GM19467 (cell line): ENCODE results near the gene IFT57.
"Not testable (repeated sequence)": the region's sequence is repeated elsewhere in the genome, so short reads cannot be mapped to it uniquely, and the experiment has no call there.

Source experiments
- ATAC-seq: cut with Tn5 transposase; IDR thresholded peaks from one replicate; pipeline ENCODE4 v1.9.1; 2021; ENCODE audit warnings: mild to moderate bottlenecking, moderate library complexity; ENCODE audit not compliant: unreplicated experiment

The IFT57 gene, protein sequence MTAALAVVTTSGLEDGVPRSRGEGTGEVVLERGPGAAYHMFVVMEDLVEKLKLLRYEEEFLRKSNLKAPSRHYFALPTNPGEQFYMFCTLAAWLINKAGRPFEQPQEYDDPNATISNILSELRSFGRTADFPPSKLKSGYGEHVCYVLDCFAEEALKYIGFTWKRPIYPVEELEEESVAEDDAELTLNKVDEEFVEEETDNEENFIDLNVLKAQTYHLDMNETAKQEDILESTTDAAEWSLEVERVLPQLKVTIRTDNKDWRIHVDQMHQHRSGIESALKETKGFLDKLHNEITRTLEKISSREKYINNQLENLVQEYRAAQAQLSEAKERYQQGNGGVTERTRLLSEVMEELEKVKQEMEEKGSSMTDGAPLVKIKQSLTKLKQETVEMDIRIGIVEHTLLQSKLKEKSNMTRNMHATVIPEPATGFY

DNA sequence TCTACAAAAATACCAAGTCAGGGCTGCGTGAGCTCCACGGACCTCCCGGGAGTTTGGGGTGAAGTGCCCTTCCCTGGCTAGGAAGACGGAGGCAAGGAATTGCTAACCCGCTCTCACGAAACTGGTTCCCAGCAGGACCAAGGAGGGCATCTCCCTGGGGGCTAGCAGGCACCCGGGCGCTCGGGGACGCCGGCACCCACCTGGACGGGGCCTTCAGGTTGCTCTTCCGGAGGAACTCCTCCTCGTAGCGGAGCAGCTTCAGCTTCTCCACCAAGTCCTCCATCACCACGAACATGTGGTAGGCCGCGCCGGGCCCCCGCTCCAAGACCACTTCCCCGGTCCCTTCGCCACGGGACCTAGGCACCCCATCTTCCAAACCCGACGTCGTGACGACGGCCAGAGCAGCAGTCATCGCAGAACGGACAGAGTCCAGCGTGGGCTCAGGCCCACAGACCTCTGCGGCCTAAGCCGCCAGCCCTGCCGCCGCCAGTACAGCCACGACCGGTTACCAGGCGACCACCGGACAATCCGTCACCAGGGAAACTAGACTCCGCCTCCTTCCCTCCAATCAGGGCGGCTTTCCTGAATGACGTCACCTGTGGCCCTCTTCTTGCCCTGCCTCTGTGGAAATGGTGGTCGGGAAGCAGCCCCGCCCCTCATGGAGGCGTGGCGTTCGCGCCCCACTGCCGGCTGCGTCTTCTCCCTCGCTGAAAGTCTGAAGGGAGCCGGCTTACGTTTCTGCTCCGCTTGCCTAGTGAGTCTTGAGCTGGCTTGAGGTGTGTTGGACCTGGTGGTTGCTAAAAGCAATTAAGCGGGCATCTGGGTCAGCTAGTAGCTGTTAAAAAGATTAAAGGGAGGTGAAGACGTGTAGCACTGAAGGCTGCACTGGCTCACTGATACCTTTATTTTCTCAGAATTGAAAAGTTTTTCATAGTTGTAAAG lies at the start of gene IFT57:
IFT57 (minus strand) TSS at position 514 of the 942 bp plus-strand sequence; CDS start at position 412, 102 bp downstream.
- peak; percentile 88 for ATAC-seq

DNA sequence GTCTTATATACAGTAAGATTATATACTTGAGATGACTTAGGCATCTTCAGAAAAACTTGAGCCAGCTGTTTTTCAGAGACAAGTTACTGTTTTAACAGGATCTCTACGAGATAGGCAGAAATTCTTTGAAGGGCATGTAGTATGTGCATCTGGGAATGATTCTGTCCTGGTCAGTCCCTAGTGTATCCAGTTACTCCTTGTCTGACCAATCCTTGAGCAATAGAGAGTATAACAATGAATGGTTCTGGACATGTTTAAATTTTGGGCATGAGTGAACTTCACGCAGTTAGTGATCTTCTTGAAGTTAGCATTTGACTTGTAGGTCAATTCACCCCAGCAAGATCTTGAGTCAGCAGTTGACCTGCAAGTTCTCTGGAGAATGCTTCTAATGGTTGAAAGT lies 49.4 kb upstream of the IFT57 start:
- ATAC-seq, result no peak

DNA sequence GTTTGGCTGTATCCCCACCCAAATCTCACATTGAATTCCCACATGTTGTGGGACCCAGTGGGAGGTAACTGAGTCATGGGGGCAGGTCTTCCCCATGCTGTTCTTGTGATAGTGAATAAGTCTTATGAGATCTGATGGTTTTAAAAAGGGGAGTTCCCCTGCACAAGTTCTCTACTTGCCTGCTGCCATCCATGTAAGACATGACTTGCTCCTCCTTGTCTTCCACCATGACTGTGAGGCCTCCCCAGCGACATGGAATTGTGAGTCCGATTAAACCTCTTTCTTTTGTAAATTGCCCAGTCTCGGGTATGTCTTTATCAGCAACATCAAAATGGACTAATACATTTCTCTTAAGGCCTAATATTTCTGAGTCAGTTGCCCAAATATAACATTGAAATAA lies 46.0 kb upstream of the IFT57 start:
- not testable (repeated sequence) for ATAC-seq

DNA sequence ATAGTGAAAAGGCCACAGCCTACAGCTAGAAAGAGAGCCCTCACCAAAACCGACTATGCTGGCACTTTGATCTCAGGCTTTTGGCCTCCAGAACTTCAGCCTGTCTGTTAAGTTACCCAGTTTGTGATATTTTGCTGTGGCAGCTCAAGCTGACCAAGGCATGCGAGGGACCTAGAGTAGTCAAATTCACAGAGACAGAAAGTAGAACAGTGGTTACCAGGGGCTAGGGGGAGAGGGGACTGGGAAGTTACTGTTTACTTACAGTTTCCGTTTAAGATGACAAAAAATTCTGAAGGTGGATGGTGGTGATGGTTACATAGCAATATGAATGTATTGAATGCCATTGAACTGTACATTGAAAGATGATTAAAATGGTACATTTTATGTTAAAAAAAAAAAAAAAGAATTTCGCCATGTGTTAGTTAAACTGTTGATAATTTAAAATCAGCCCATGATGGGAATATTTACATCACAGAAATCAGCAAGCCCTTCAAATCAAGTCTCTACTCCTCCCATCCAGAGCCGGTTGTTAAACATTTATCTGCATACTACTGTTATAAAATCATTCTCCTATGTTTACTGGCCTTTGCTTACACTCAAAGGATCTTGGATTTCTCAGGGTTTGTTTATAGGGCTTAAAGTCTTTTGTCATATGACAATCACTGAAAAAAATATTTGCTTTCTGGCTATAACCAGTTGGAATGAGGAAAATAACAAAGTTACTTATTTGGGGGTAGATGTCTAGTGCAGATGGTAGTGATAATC lies 42.5 kb upstream of the IFT57 start:
- ATAC-seq, result peak; percentile 77

DNA sequence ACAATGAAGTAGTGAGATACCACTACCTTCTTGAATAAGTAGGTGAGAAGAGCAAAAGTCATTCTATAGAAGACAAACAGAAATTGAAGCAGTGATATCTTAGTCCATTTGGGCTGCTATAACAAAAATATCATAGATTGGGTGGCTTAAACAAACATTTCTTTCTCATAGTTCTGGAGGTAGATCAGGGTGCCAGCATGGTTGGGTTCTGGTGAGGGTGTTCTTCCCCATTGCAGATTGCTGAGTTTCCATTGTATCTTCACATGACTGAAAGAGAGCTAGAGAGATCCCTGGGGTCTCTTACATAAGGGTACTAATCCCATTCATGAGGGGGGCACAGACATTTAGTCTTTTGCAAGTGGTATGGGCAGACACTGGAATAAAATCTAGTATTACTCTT lies 32.9 kb upstream of the IFT57 start:
- ATAC-seq, result no peak

DNA sequence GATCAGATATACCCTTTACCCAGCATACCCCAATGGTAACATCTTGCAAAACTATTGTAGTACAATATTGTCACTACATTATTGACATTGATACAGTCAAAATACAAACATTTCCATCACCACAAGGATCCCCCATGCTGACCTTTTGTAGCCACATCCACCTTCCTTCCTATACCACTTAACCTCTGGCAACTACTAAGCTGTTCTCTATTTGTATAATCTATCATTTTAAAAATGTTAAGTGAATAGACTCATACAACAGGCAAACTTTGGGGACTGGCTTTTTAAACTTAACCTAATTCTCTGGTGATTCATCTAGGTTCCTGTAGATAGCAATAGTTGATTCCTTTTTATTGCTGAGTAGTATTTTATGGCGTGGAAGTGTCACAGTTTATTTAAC lies 29.6 kb upstream of the IFT57 start:
- ATAC-seq, result no peak

DNA sequence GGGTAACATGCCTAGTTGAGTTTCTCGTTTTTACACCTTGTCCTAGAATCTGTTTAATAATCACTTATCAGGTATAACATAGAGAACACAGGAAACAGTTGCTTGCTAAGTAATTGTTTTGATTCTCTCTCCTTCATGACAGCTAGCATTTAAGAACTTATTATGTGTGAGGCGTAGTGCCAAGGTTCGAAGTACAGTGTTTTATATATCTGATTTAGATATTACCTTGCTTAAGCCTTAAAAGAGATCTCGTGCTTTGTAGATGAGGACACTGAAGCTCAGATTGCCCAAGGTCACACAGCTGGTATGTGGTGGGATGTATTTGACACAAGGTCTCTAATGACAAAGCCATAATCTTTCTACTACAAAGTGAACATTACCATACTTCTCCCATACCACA lies 29.0 kb upstream of the IFT57 start:
- ATAC-seq, result no peak

DNA sequence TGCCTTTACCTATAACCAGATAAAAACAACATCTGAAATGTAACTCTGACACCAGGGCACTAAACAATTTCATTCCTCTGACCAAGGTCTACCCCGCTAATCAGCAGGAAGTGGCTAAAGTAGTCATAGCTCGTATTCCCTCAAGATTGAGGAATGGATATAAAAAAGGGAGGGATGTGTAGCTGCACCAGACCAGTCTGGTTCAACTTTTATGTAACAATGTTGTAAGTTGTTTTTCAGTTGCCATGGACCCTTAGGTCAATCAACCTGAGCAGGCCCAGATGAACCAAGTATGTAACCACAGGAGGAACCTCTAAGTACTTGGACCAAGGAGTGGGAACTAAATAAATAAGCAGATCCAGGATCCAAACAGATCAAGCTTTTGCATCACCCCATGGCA lies 28.4 kb upstream of the IFT57 start:
- ATAC-seq, result no peak

DNA sequence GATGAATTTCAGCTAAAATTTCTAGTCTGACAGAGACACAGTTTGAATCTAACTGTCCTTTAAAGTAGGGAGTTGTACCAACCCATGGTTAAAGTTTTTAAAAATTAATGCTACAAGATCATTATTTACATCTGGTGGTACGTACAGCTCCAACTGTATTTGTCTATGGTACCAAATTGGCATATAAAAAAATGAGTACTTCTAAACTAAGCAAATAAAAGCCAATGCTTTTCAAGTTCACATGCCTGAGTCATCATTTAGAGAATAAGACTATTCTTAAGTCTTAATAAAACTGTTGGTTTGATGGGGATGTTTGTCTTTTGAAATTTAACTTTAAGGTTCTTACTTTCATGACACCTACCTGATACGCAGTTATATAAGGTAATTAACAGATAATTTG lies 21.0 kb upstream of the IFT57 start:
- no peak for ATAC-seq

DNA sequence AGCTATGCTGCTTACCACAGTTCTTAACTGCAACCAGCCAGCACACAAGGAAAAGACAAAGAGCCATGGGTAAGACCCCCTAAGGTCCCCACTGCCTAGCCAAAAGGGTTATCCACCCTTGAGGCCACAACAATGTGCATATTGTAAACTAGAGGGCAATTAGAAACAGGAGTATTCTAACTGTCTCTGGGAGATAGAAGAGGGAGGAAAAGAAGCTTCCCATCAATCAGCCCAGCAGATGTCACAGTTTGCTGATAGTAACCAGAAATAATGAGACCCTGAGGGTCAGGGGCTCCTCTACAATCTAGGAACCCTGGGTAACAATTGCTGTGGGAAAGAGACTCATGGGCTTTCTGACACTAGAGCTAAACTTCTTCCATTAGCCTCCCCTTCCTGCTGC lies 20.6 kb upstream of the IFT57 start:
- ATAC-seq, result no peak

DNA sequence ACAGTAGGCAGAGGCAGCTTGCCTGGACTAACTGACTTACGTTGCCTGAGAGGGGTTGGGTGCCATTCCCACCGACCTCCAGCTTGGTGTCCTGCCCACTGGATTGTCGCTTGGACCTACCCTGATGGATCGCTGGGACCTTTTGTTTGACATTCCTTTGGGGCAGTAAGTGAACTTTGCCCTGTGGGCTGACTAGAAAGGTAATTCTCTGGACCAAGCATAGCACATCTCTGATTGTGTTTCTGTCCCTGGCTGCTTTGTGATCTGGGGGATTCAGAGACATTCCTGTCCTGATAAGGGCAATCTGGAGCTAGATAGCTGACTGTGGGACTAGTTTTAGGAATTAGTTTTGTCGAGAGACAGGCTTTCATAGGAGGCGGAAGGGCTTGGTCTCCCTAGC lies 19.5 kb upstream of the IFT57 start:
- ATAC-seq, result no peak

DNA sequence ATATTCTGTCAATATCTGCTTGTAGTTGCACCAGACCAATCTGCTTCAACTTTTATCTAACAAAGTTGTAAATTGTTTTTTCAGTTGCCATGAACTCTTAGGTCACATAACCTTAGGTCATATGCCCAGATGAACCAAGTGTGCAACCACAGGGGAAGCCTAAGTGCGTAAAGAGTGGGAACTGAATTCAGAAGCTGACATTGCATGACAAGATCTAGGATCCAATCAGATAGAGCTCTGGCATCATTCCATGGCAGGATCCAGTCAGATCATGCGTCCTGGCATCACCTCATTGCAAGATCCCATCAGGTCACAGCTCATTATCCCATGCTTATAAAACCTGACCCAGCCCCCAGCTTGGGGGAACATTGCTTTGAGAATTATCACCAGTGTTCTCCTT lies 18.9 kb upstream of the IFT57 start:
- no peak for ATAC-seq

DNA sequence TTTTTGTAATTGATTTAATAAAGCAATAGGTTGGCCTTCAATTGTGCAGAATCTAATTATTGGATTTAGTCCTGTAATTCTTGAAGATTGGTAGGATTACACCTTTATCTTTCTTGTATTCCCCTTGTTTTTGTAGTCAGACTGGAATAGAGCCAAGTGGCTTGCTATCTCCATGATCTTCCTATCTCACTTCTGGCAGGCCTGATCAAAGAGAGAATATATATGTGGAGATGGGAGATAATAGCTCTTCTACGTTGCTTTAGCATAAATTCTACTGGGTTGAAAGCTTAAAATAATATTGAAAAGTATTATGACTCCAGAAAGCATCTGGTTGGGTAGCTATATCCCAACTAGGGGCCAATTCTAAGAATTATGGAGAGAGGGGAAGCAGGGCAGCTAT lies 16.9 kb upstream of the IFT57 start:
- ATAC-seq, result no peak

DNA sequence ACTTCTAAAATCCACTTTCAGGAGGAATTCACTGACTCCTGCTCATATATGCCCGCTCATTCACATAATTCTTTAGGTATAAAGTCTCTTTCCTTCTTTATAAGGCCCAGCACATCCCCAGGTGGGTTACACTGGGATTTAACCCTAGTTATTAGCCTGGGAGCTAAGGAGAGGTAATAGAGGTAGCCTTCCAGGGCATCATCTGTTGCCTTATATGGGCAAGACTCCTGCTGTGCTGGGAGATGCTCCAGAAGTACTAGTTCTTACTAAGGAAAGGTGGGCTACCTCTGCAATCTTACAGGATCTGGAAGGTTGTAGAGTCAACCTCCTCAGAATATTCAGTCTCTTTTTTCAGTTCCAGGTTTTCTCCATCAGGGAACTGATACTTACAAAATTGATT lies 13.1 kb upstream of the IFT57 start:
- no peak for ATAC-seq

DNA sequence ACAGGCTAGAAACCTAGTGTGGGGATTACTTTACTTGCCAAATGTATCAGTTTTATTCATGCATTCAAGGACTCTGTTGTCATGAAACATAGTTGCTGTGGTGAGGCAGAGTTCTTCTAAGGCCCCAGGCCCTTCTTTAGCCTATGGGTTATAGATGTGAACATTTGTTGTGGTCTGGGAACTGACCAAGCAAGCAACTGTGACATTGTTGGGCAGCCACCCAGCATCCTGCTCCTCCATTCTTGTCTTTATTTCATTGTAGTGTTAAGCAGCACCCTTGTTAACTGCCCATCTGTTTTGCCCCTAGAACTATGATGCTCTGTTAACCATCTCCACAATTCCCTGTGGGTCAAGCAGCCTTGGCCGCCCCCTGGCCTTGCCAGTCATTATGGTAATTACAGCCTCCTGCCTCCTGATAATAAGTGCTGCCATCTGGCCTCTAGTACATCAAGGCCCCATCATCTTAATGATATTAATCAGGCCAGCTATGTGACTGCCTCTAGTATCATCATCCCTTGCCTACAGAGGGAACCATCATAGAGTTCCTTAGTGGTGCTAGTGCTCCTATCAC lies 12.2 kb upstream of the IFT57 start:
- no peak for ATAC-seq

DNA sequence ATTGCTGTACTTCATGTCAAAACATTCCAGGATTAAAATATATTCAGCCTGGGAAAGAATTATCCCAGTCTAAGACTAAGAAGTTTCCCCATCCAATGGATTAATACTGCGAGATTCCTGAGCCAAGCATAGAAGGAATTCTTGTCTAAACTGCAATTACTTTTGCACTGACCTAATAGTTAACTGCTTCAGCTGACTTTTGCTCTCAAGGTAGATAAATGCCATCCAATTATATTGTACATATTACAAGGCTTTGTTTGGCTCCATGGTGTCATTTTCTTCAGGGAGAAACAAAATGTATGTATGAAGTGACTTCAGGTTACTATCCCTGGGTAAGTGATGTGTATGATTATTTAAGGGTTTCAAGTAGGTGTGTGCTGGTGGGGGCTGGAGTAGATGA lies 6.1 kb upstream of the IFT57 start:
- no peak for ATAC-seq

DNA sequence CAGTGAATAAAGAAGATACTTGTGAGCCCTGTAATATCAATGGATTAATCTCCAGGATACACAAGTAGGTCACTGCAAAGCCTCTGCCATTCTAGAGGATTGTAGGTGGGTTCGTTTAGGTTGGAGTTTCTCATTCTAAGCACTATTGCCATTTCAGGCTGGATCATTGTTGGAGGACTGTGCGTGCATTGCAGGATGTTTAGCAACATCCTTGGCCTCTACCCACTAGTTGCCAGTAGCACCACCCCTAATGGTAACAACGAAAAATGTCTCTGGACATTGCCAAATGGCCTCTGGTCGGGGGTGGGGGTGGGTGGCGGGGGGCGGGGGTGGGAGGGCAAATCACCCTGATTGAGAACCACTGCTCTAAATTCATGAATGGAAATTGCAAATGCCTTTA lies 4.9 kb upstream of the IFT57 start:
- no peak for ATAC-seq

DNA sequence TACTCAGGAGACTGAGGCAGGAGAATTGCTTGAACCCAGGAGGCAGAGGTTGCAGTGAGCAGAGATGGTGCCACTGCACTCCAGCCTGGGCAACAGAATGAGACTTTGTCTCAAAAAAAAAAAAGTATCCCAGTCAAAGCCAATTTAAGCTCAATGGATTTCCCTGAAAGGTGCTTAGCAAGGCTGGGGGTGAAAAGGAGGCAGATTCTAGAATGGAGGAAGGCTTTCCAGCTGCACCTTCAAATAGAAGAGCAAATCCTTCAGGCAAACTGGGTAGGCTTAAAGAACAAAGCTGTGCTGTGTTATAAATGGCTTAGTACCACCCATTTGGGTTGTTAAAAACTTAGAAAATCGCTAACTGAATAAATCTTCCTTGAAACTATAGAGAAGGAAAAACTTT lies 3.0 kb upstream of the IFT57 start:
- no peak for ATAC-seq

DNA sequence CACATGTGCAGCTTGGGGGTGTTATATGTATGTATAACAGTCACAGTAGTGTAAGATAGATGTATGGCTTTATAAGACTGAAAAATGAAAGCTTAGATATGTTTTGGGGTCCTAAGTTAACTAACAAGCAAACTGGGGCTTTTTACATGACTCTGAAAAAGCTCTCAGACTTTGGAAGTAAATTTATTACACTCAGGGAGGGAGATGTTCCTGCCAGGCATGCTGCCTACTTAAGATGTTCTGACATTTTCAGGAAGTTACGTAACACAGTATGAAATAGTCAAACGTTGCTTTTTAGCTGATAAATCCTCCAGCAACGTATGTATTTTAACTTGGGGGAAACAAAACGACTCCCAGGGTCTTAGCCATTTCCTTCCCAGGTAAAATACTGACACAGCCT lies 1.7 kb upstream of the IFT57 start:
- no peak for ATAC-seq

DNA sequence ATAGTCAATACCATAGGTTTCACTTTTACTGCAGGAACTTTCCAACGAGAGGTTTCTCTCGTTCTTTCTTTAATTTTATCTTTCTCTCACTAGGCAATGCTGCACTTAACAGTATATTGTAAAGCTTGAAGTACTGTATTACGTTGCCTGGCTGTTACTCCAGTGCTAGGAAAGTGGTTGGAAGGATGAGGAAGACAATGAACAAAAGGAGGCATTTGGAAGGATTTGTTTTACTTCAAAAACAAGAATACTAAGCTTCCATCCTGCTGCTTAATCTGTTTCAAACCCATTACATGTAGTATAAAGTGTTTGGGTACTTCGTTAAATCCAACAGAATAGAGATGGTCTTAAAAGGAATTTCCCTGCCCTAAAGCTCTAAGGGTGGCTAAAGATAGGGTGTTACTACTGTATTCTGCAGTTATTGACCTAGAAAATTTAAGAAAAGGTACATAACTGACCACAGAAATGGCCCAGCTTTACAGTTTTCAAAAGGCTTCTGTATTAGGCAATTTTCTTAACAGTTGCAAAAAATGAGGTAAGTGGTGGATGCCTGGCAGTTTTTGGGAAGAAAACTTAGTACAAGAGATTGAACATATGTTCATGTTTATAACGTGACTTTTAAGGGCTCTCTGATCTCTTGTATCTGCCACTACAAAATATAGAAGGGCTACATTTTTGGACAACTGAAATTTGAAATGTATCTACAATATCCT lies 785 bp upstream of the IFT57 start:
- ATAC-seq, result no peak
